NCI-H748 (cell line): Measurements from ENCODE around the gene EXOC6.

Experiments
- DNase-seq: peaks from one replicate; lab custom pipeline; 2025; ENCODE audit not compliant: unreplicated experiment; lab: John Stamatoyannopoulos, UW

The EXOC6 gene

GRCh38 chr10:93106631-93107072 is 258.3 kb downstream of the EXOC6 start:
- peak; percentile 5 for DNase-seq
